GM23248 (cell line): Measurements from ENCODE around the gene C9orf72. TPM values are rescaled to one million over a fixed set of nuclear protein-coding genes. Genes with fewer than 3 reads are reported as not detected.

Source experiments
- DNase-seq: peaks from one replicate; pipeline ENCODE4 v3.0.0-alpha.2; 2015
- H2AFZ ChIP-seq: fragments of 200-600 bp; sonication (generic); 2 replicates; pipeline ENCODE4 v1.6.1; 2016; ENCODE audit warnings: antibody characterized with exemption
- H3F3A ChIP-seq: fragments of 200-600 bp; sonication (generic); 2 replicates; pipeline ENCODE4 v1.6.1; 2016; ENCODE audit warnings: mild to moderate bottlenecking, antibody characterized with exemption, mixed run types; ENCODE audit not compliant: insufficient read depth
- H3K27ac ChIP-seq: fragments of 200-600 bp; sonication (generic); 2 replicates; pipeline ENCODE4 v1.5.1; 2016; ENCODE audit warnings: mild to moderate bottlenecking
- H3K27me3 ChIP-seq: fragments of 200-600 bp; sonication (generic); replicated peaks from 2 replicates; pipeline ENCODE4 v1.6.1; 2016; ENCODE audit warnings: mild to moderate bottlenecking; ENCODE audit not compliant: insufficient read depth
- H3K36me3 ChIP-seq: fragments of 200-600 bp; sonication (generic); 2 replicates; pipeline ENCODE4 v1.6.1; 2016; ENCODE audit warnings: low read depth, mild to moderate bottlenecking
- H3K4me1 ChIP-seq: fragments of 200-600 bp; sonication (generic); 2 replicates; pipeline ENCODE4 v1.6.1; 2016; ENCODE audit warnings: mild to moderate bottlenecking; ENCODE audit not compliant: insufficient read depth
- H3K4me2 ChIP-seq: fragments of 200-600 bp; sonication (generic); one replicate; pipeline ENCODE4 v1.6.1; 2016; ENCODE audit warnings: mild to moderate bottlenecking; ENCODE audit not compliant: unreplicated experiment
- H3K4me3 ChIP-seq: fragments of 200-600 bp; sonication (generic); 2 replicates; pipeline ENCODE4 v1.5.1; 2016; ENCODE audit warnings: mild to moderate bottlenecking
- H3K79me2 ChIP-seq: fragments of 200-600 bp; sonication (generic); 2 replicates; pipeline ENCODE4 v1.6.1; 2016; ENCODE audit warnings: mild to moderate bottlenecking; ENCODE audit not compliant: insufficient read depth
- H3K9ac ChIP-seq: fragments of 200-600 bp; sonication (generic); 2 replicates; pipeline ENCODE4 v1.6.1; 2016; ENCODE audit warnings: mild to moderate bottlenecking
- H3K9me2 ChIP-seq: fragments of 200-600 bp; sonication (generic); 2 replicates; pipeline ENCODE4 v1.6.1; 2016; ENCODE audit warnings: mixed run types, mild to moderate bottlenecking, moderate library complexity; ENCODE audit not compliant: insufficient read depth
- H3K9me3 ChIP-seq: fragments of 200-600 bp; sonication (generic); one replicate; pipeline ENCODE4 v1.6.1; 2017; ENCODE audit warnings: low read depth
- H4K20me1 ChIP-seq: fragments of 200-600 bp; sonication (generic); 2 replicates; pipeline ENCODE4 v1.6.0; 2016; ENCODE audit not compliant: insufficient read depth
- EZH2 ChIP-seq: fragments of 200-600 bp; sonication (generic); IDR thresholded peaks from 2 replicates; pipeline ENCODE4 v1.6.1; 2018; ENCODE audit warnings: antibody characterized with exemption, mild to moderate bottlenecking; ENCODE audit not compliant: insufficient read depth, poor library complexity, severe bottlenecking
- EZH2phosphoT487 ChIP-seq: fragments of 200-600 bp; sonication (generic); IDR thresholded peaks from 2 replicates; pipeline ENCODE4 v1.6.1; 2018; ENCODE audit warnings: antibody characterized with exemption, moderate library complexity, mild to moderate bottlenecking, low read depth; ENCODE audit not compliant: insufficient read depth
- WGBS, 2 experiments: methylation state at CpG; one replicate each; pipeline ENCODE4 v1.1.6; 2015 to 2017; ENCODE audit warnings: low lambda C conversion rate in 2 of 2, low coverage in 1 of 2; ENCODE audit errors: missing lambda C conversion rate in 2 of 2; 5-methylcytosine and 5-hydroxymethylcytosine counted together
- in situ Hi-C: fragments of 300-500 bp; cut with MboI; formaldehyde crosslinking; loops from 2 replicates; pipeline ENCODE4 v1.15.0; 2020
- polyA plus RNA-seq: library from polyadenylated mRNA; unstranded; fragments of >200 nt; fragmentation: Nextera tagmentation; extraction: Ambion mirVana; gene quantifications from 2 replicates; pipeline ENCODE4 v1.2.1, GENCODE V29; 2016
- total RNA-seq: library from RNA; depleted of rRNA; stranded (reverse); fragments of >200 nt; shearing (Covaris generic); gene quantifications from 2 replicates; pipeline ENCODE4 v1.2.3, GENCODE V29; 2014

C9orf72 gene
- total and polyA plus RNA-seq, 2 experiments from 2014 or later, result 3.3 to 4.0 TPM

DNA sequence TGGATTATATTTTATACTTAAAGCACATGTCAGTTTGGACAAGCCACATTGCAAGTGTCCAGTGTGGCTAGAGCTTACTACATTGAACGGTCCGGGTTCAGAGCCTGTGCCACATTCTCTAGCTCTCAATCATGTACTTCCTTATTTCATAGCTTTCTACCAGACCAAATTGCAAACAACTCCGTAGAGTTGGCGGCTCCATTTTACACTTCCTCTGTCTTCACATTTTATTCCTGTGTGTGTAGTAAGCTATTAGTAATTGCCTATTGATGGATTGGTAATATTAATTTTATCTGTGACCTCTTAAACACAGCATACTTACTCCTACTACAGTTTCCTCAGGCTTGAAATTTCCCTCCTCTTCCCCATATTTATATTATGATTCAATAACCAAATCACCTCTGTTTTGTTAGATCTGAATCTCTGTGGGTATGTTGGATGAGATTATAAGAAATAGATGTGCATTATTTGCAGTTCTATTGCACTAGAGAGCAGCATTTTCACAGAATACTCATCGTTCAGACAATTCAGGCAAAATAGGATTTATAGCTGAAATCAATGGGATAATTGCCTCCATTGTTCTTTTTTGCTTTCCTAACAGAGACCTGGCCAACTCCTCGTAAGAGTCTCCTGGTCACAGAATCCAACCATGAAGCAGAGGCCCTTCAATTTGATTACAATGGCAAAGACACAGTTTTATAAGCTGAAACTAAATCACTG, 29.0 kb upstream of the C9orf72 start:
- 49 to 54% methylated on average over 6 of the region's 6 CpGs for WGBS, 2 experiments
- H3K27ac ChIP-seq, result no peak overlapping the region

DNA sequence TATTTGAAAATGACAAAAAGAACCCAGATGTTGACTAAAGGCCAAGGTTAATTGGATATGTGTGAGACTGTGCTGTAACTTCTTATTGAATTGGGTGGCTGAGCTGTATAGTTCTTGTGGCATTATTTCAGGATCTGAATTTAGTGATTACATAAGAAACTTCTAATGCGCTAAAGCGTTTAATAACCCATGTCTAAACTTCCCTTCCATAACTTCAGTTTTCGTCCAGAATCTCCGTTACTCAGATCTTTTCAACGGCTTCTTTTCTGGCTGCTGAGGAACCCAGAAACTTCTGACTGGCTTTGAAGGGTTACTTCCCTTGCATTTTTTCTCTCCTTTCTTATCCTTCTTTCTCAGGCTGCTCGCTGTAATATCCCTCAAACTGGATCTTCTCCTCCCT, 28.1 kb upstream of the C9orf72 start:
- Histone ChIP-seq H3K4me1 (no peaks in the 10 kb centered on the region), H3K4me2 (no peak overlapping the region), H3K9ac (no peak overlapping the region), H3K9me2 (no peaks in the 10 kb centered on the region), H3K27me3 (no peaks in the 10 kb centered on the region), H3K36me3 (no peaks in the 10 kb centered on the region), H4K20me1 (no peaks in the 10 kb centered on the region), H2AFZ (no peak overlapping the region), H3K79me2 (no peaks in the 10 kb centered on the region), H3F3A (no peaks in the 10 kb centered on the region), H3K9me3 (no peaks in the 10 kb centered on the region), H3K27ac (no peak overlapping the region), H3K4me3 (no peak overlapping the region)
- WGBS, 2 experiments, result 70 to 72% methylated on average over 6 of the region's 6 CpGs
- TF ChIP-seq EZH2 (no peak), EZH2phosphoT487 (no peak)
- no peak for DNase-seq
- in situ Hi-C loops, result no loop called here

More for the DNA sequence above, 29.0 kb upstream of the C9orf72 start:
- Histone ChIP-seq H3K4me3 (no peak overlapping the region), H3K79me2 (no peaks in the 10 kb centered on the region), H3K4me1 (no peaks in the 10 kb centered on the region), H3K36me3 (no peaks in the 10 kb centered on the region), H3K9ac (no peak overlapping the region), H3K9me2 (no peaks in the 10 kb centered on the region), H3K9me3 (no peaks in the 10 kb centered on the region), H3K27me3 (no peaks in the 10 kb centered on the region), H4K20me1 (no peaks in the 10 kb centered on the region), H3K4me2 (no peak overlapping the region), H3F3A (no peaks in the 10 kb centered on the region), H2AFZ (no peak overlapping the region)
- no peak for DNase-seq
- TF ChIP-seq EZH2 (no peak), EZH2phosphoT487 (no peak)
- in situ Hi-C loops, result no loop called here

DNA sequence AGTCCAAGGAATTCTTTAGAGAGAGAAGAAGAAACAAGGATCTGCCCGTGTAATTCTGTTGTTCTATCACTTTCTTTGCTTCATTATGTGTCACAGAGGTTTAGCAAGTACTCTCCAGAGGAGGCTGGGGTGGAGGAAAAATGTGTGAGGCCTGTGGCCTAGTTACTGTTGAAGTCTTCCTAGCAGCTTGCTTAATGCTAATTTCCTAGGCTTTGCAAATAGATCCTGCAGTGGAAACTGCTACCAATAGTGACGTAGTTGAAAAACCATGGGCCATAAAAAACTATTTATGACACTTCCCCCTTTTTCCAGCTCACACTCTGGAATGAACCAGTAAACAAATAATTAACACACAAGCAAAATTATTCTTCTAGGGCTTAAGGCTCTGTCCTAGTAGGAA, 27.0 kb upstream of the C9orf72 start:
- H3K27ac ChIP-seq, result no peak overlapping the region
- WGBS, 2 experiments, result 2% methylated on average over 2 of the region's 2 CpGs
- H3K4me1 ChIP-seq, result no peaks in the 10 kb centered on the region
- H3K4me3 ChIP-seq, result no peak overlapping the region
- DNase-seq, result no peak
- in situ Hi-C loops, result no loop called here
- no peaks in the 10 kb centered on the region for H3K79me2 ChIP-seq
- no peaks in the 10 kb centered on the region for H3K36me3 ChIP-seq
- TF ChIP-seq EZH2 (no peak), EZH2phosphoT487 (no peak)
- no peak overlapping the region for H2AFZ ChIP-seq
- no peak overlapping the region for H3K9ac ChIP-seq
- no peaks in the 10 kb centered on the region for H3F3A ChIP-seq
- H3K27me3 ChIP-seq, result no peaks in the 10 kb centered on the region
- no peaks in the 10 kb centered on the region for H3K9me3 ChIP-seq
- no peaks in the 10 kb centered on the region for H3K9me2 ChIP-seq
- H3K4me2 ChIP-seq, result no peak overlapping the region
- no peaks in the 10 kb centered on the region for H4K20me1 ChIP-seq

DNA sequence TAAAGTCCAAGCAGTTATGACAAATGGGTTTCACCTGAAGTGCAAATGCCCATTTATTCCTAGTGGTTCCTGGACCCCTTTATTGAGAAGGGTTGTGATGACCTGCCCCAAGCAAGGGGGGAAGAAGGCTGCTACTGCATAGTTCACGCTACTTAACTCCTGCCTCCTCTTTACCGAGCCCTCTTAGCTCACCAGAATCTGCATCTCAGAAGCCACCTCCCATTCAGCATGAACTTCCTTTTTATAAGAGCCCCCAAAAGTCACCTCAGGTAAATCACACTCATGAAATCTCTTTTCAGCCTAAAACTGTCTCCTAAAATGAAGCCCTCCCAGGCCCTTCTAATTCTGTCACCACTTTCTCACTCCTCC, 26.6 kb upstream of the C9orf72 start:
- no peak for DNase-seq
- no peak overlapping the region for H3K4me2 ChIP-seq
- TF ChIP-seq EZH2phosphoT487, result no peak
- TF ChIP-seq EZH2, result no peak
- H3K9me2 ChIP-seq, result no peaks in the 10 kb centered on the region
- no peak overlapping the region for H3K9ac ChIP-seq
- H3K4me3 ChIP-seq, result no peak overlapping the region
- no peaks in the 10 kb centered on the region for H3F3A ChIP-seq
- H3K9me3 ChIP-seq, result no peaks in the 10 kb centered on the region
- no peaks in the 10 kb centered on the region for H3K79me2 ChIP-seq
- in situ Hi-C loops, result no loop called here
- H3K4me1 ChIP-seq, result no peaks in the 10 kb centered on the region
- no peak overlapping the region for H2AFZ ChIP-seq
- H3K27me3 ChIP-seq, result no peaks in the 10 kb centered on the region
- H4K20me1 ChIP-seq, result no peaks in the 10 kb centered on the region
- H3K36me3 ChIP-seq, result no peaks in the 10 kb centered on the region
- no peak overlapping the region for H3K27ac ChIP-seq
- WGBS, 2 experiments, result 23 to 29% methylated on average over 2 of the region's 2 CpGs
